Heart right ventricle (tissue), 16 donors: ENCODE measurements around the gene BEST3. TPM values are rescaled to one million over a fixed set of nuclear protein-coding genes. Genes with fewer than 3 reads are reported as not detected.

Experiments
- ATAC-seq, 8 donors: fragments of 200-7000 bp; cut with Tn5 transposase; one replicate each; pipeline ENCODE4 v1.9.1; 2020; ENCODE audit warnings: mild to moderate bottlenecking in 8 of 8, moderate library complexity in 8 of 8, moderate number of reproducible peaks in 1 of 8
- DNase-seq, 2 donors: peaks; one replicate each; pipeline ENCODE4 v3.0.0-alpha.2; 2020
- H3K27ac ChIP-seq, 10 donors: fragments of 200-600 bp; sonication (generic) in 2 of 10; one replicate each; pipeline versions ENCODE4 v1.5.0 to v1.8.0; 2020 to 2022; ENCODE audit warnings: mild to moderate bottlenecking in 3 of 10
- H3K27me3 ChIP-seq, 7 donors: fragments of 200-600 bp; one replicate each; pipeline ENCODE4 v1.8.0; 2021 to 2022; ENCODE audit warnings: mild to moderate bottlenecking in 2 of 7
- H3K36me3 ChIP-seq, 9 donors: fragments of 200-600 bp; sonication (generic) in 1 of 9; one replicate each; pipeline versions ENCODE4 v1.5.0 to v1.8.0; 2020 to 2022; ENCODE audit warnings: mild to moderate bottlenecking in 2 of 9
- H3K4me1 ChIP-seq, 9 donors: fragments of 200-600 bp; sonication (generic) in 1 of 9; one replicate each; pipeline versions ENCODE4 v1.5.0 to v1.8.0; 2020 to 2022; ENCODE audit warnings: mild to moderate bottlenecking in 4 of 9
- H3K4me3 ChIP-seq, 10 donors: fragments of 200-600 bp; sonication (generic) in 2 of 10; one replicate each; pipeline versions ENCODE4 v1.5.0 to v1.8.0; 2020 to 2022; ENCODE audit warnings: mild to moderate bottlenecking in 7 of 10, moderate library complexity in 2 of 10
- H3K9me3 ChIP-seq, 11 donors: fragments of 200-600 bp in 10 of 11; sonication (generic) in 2 of 11; one replicate each; pipeline versions ENCODE4 v1.5.0 to v1.8.0; 2013 to 2022; ENCODE audit warnings: mild to moderate bottlenecking in 2 of 11, control low read depth in 1 of 11, moderate library complexity in 1 of 11
- CTCF ChIP-seq, 9 donors: fragments of 200-600 bp; sonication (generic) in 2 of 9; IDR thresholded peaks; one replicate each; pipeline versions ENCODE4 v1.5.0 to v1.8.0; 2021 to 2022; ENCODE audit warnings: antibody characterized with exemption in 9 of 9, mild to moderate bottlenecking in 5 of 9, moderate library complexity in 1 of 9
- WGBS, 2 donors: extraction: QIAGEN DNeasy Blood & Tissue Kit; methylation state at CpG; one replicate each; pipeline ENCODE4 v1.1.7; 2013; ENCODE audit warnings: inconsistent platforms in 1 of 2; 5-methylcytosine and 5-hydroxymethylcytosine counted together
- intact Hi-C, 10 donors: fragments of 100-400 bp; cut with DNase I; formaldehyde crosslinking; loops; one replicate each; pipeline versions ENCODE4 v1.11.1 to v1.14.2; 2022
- polyA plus RNA-seq, 2 donors: library from polyadenylated mRNA; stranded (reverse); fragments of 200-250 nt; gene quantifications; one replicate each; pipeline ENCODE4 v1.2.3, GENCODE V29; 2013
- total RNA-seq, 10 donors: library from RNA; stranded (reverse); fragmentation: NEBNext Ultra II Directional in 3 of 10; extraction: Animal tissue kit (Norgen Biotek cat#: 25700) in 3 of 10; gene quantifications; one replicate each; pipeline versions ENCODE4 v1.2.1 to v1.2.4, GENCODE V29; 2021 to 2023
- donor health status: Arrhythmogenic right ventricular cardiomyopathy.
- donor health status: ischemic (EF 13 %, LVEDD 7.1; RV severe dilation, severe dysfunction).
- donor health status: healthy with polysubstance abuse.
- donor health status: DM: no; HTN: yes; CAD: no.
- donor health status: DM: no; HTN: no; CAD: no.
- donor health status: ischemic (EF 25% LVEDD 6.9; RV normal size, moderate dysfunction).
- donor health status: ischemic (EF 25% LVEDD 5.7; RV mildly dilated, moderate dysfunction).
- donor health status: healthy.
- donor health status: DM: yes; HTN: yes; CAD: no.
- donor health status: Ischemic cardiomyopathy.
- donor health status: ischemic (EF 35%, LVEDD 5.7; RV mildly dilated, moderate dysfunction).
- donor health status: nonischemic (EF 11% LVEDD 7.7; RV severe dilation, severe dysfunction).
- donor health status: DM: yes; HTN: yes; CAD: no.
- donor health status: PGD.
- donor health status: ischemic (EF 29% LVEDD 5.4; RV normal size, mild dysfunction).
- donor health status: nonischemic (EF 23%, LVEDD 6.1; RV moderate dilation, normal function).

BEST3 gene
- total and polyA plus RNA-seq, 12 donors: 0.07 to 0.64 (median 0.35) TPM; not detected in 3

- no peak overlapping the region for H3K27ac ChIP-seq
- H3K36me3 ChIP-seq: no peaks in the 10 kb centered on the region
- intact Hi-C loops: no loop called here
- H3K9me3 ChIP-seq: peaks cover 0 to 10% (median 0%) of the 10 kb centered on the region in 11 donors
- H3K4me3 ChIP-seq: no peak overlapping the region
- H3K27me3 ChIP-seq: no peaks in the 10 kb centered on the region
- peak in 1 of 9 donors; percentile 13 for TF ChIP-seq CTCF (IDR thresholded peaks at IDR 0.05)
- ATAC-seq (no peak), DNase-seq (no peak)
- no peaks in the 10 kb centered on the region for H3K4me1 ChIP-seq
- 93 to 96% methylated on average over 3 of the region's 3 CpGs for WGBS, 2 donors
Measured at GRCh38 chr12:69708649-69709048, 9.5 kb upstream of the BEST3 start.

GRCh38 chr12:69704357-69704756 lies 5.3 kb upstream of the BEST3 start:
- Histone ChIP-seq H3K27ac (no peak overlapping the region), H3K4me1 (no peaks in the 10 kb centered on the region), H3K36me3 (no peaks in the 10 kb centered on the region), H3K27me3 (no peaks in the 10 kb centered on the region), H3K9me3 (peaks cover 0 to 10% (median 0%) of the 10 kb centered on the region in 11 donors), H3K4me3 (no peak overlapping the region)
- 0% methylated on average over 1 of the region's 1 CpG for WGBS, 2 donors
- TF ChIP-seq CTCF (IDR thresholded peaks at IDR 0.05): no peak
- ATAC-seq (no peak), DNase-seq (no peak)
- intact Hi-C loops: no loop called here

GRCh38 chr12:69703146-69703642 lies 4.1 kb upstream of the BEST3 start:
- Histone ChIP-seq H3K9me3 (no peaks in the 10 kb centered on the region), H3K4me1 (no peaks in the 10 kb centered on the region), H3K27ac (no peak overlapping the region), H3K36me3 (no peaks in the 10 kb centered on the region), H3K27me3 (no peaks in the 10 kb centered on the region), H3K4me3 (no peak overlapping the region)
- WGBS, 2 donors: 52 to 73% methylated on average over 1 of the region's 1 CpG
- DNase-seq (no peak), ATAC-seq (no peak)
- TF ChIP-seq CTCF (IDR thresholded peaks at IDR 0.05): no peak
- intact Hi-C loops: no loop called here

GRCh38 chr12:69701826-69702225 lies 2.7 kb upstream of the BEST3 start:
- intact Hi-C loops: no loop called here
- TF ChIP-seq CTCF (IDR thresholded peaks at IDR 0.05): no peak

More at GRCh38 chr12:69701826-69702225, 2.7 kb upstream of the BEST3 start:
- ATAC-seq: no peak
- H3K4me1 ChIP-seq: no peaks in the 10 kb centered on the region
- H3K27me3 ChIP-seq: no peaks in the 10 kb centered on the region
- no peaks in the 10 kb centered on the region for H3K36me3 ChIP-seq
- no peak overlapping the region for H3K4me3 ChIP-seq
- no peak overlapping the region for H3K27ac ChIP-seq
- 79 to 88% methylated on average over 3 of the region's 3 CpGs for WGBS, 2 donors
- no peak for DNase-seq
- H3K9me3 ChIP-seq: no peaks in the 10 kb centered on the region
